Heart left ventricle (tissue), 13 donors: ENCODE results near the gene NFASC.

Source experiments
- POLR2A ChIP-seq, 2 donors: fragments of 450-650 bp; IDR thresholded peaks; one replicate each; pipeline ENCODE4 v1.6.1; 2017; ENCODE audit warnings: antibody characterized with exemption in 2 of 2, mild to moderate bottlenecking in 2 of 2, moderate library complexity in 2 of 2
- TF ChIP-seq, protein P1 (sequence below), 12 donors: fragments of 200-600 bp; sonication (generic) in 4 of 12; IDR thresholded peaks; one replicate each; pipeline versions ENCODE4 v1.5.0 to v1.8.0; 2018 to 2022; ENCODE audit warnings: antibody characterized with exemption in 12 of 12, mild to moderate bottlenecking in 5 of 12
- donor health status: ischemic (EF 13 %, LVEDD 7.1; RV severe dilation, severe dysfunction).
- donor health status: DM: no; HTN: yes; CAD: no.
- donor health status: DM: no; HTN: no; CAD: no.
- donor health status: ischemic (EF 25% LVEDD 6.9; RV normal size, moderate dysfunction).
- donor health status: ischemic (EF 25% LVEDD 5.7; RV mildly dilated, moderate dysfunction).
- donor health status: ischemic (EF 35%, LVEDD 5.7; RV mildly dilated, moderate dysfunction).
- donor health status: nonischemic (EF 11% LVEDD 7.7; RV severe dilation, severe dysfunction).
- donor health status: DM: yes; HTN: yes; CAD: no.
- donor health status: PGD.
- donor health status: ischemic (EF 29% LVEDD 5.4; RV normal size, mild dysfunction).
- donor health status: nonischemic (EF 23%, LVEDD 6.1; RV moderate dilation, normal function).

DNA sequence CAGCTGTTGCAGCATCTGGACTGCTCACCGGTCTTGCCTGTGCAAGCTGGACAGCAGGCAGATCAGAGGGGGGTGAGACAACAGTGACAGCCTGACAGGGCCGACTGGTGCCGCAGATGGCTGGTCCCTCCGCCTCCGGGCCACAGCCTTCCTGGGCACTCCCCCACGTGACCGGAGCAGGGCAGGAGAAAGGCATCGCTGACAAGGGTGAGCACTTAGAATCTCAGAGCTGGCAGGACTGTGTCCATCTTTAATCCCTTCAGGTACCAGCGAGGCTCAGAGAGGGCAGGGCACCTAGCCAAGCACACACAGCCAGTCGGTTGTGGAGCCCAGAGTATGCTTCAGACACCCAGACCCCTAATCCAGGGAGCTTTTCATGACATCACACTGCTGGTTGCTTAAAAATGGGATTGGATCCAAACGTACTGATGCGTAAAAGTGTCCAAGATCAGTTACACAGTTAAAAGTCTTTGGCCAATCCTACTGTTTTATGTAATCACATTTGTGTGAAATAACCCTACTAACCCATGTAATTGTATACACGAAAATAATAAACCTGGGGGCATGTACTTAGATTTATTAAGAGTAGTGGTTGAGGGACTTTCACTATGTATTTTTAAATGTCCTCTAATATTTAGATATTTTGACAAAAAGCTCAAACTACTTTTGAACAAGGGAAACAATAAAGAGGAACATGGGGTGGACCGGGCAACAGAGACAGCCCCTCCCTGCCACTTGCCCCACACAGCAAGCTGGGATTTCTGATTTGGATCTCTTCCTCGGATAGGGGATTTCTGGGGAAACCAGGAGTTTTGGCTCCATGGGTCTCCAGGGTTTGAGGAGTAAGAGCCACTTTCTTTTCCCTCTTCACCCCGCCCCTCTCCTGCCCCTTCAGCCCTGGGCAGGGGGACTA is 171.6 kb downstream of the NFASC start:
- TF ChIP-seq, protein P1, sequence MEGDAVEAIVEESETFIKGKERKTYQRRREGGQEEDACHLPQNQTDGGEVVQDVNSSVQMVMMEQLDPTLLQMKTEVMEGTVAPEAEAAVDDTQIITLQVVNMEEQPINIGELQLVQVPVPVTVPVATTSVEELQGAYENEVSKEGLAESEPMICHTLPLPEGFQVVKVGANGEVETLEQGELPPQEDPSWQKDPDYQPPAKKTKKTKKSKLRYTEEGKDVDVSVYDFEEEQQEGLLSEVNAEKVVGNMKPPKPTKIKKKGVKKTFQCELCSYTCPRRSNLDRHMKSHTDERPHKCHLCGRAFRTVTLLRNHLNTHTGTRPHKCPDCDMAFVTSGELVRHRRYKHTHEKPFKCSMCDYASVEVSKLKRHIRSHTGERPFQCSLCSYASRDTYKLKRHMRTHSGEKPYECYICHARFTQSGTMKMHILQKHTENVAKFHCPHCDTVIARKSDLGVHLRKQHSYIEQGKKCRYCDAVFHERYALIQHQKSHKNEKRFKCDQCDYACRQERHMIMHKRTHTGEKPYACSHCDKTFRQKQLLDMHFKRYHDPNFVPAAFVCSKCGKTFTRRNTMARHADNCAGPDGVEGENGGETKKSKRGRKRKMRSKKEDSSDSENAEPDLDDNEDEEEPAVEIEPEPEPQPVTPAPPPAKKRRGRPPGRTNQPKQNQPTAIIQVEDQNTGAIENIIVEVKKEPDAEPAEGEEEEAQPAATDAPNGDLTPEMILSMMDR (IDR thresholded peaks at IDR 0.05) = no peak
- no peak for TF ChIP-seq POLR2A (IDR thresholded peaks at IDR 0.05)
